DOHH2 (cell line): ENCODE results near the gene MAP3K10.

Experiments
- EZH2phosphoT487 ChIP-seq: fragments of 200-600 bp; sonication (generic); IDR thresholded peaks from 2 replicates; pipeline ENCODE4 v1.6.1; 2017; ENCODE audit warnings: borderline replicate concordance, mild to moderate bottlenecking, antibody characterized with exemption, low read length, moderate library complexity, mixed read lengths
- TF ChIP-seq, protein P1 (sequence below): fragments of 200-600 bp; sonication (generic); IDR thresholded peaks from one replicate; pipeline ENCODE4 v1.5.1; 2014; ENCODE audit warnings: antibody characterized with exemption, mild to moderate bottlenecking, low read depth, low read length; ENCODE audit not compliant: poor library complexity, severe bottlenecking

DNA sequence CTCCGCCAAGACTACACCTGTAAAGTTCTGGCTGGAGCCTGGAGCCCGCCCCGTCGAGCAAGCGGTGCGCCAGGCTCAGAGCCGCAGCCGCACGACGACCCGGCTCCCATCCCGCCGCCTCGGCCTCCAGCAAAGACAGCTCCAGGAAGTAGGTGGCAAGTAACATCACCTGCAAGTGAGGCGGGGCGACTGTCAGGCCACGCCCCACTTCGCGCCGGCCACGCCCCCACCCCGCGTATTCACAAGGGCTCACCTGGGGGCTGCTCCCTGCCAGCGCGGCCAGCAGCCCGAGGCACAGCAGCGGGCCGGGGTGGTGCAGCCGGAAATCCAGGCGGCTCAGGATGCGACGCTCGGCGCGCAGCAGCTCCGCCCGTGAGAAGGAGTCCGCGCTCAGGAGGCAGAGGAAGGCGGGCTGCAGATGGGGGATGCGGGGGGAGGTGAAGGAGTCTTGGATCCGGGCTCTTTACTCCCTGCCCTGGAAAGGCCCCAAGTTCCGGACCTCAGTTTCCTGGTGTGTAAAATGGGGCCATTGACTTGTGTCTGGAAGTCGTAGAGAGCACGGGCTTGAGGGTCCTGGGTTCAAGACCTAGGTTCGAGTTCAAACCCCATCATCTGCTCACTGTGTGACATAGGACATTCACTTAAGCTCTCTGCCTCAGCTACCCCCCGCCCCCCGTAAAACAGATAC lies 32.1 kb downstream of the MAP3K10 start:
- TF ChIP-seq, protein P1, sequence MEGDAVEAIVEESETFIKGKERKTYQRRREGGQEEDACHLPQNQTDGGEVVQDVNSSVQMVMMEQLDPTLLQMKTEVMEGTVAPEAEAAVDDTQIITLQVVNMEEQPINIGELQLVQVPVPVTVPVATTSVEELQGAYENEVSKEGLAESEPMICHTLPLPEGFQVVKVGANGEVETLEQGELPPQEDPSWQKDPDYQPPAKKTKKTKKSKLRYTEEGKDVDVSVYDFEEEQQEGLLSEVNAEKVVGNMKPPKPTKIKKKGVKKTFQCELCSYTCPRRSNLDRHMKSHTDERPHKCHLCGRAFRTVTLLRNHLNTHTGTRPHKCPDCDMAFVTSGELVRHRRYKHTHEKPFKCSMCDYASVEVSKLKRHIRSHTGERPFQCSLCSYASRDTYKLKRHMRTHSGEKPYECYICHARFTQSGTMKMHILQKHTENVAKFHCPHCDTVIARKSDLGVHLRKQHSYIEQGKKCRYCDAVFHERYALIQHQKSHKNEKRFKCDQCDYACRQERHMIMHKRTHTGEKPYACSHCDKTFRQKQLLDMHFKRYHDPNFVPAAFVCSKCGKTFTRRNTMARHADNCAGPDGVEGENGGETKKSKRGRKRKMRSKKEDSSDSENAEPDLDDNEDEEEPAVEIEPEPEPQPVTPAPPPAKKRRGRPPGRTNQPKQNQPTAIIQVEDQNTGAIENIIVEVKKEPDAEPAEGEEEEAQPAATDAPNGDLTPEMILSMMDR, result no peak
- TF ChIP-seq EZH2phosphoT487, result no peak
